Stimulated activated CD4-positive, alpha-beta T cell treated with anti-CD3 and anti-CD28 coated beads, Interleukin-4, amount 100 ng/mL, for 24 hours (primary cell): ENCODE data around the gene PTPRN2.
"Not testable (repeated sequence)": the region's sequence is repeated elsewhere in the genome, so short reads cannot be mapped to it uniquely, and the experiment has no call there.

Source experiments
- DNase-seq: peaks from one replicate; pipeline ENCODE4 v3.0.0-alpha.2; 2020

Gene PTPRN2

GRCh38 chr7:158241919-158242318 is 345.7 kb downstream of the PTPRN2 start:
- DNase-seq, result no peak

- DNase-seq, result no peak
These were observed 346.8 kb downstream of the PTPRN2 start for GRCh38 chr7:158240801-158241200.

- no peak for DNase-seq
These were observed 348.2 kb downstream of the PTPRN2 start for GRCh38 chr7:158239290-158239981.

GRCh38 chr7:158238616-158239289 is 348.9 kb downstream of the PTPRN2 start:
- DNase-seq, result no peak

GRCh38 chr7:158237672-158238335 is 349.8 kb downstream of the PTPRN2 start:
- no peak for DNase-seq

- no peak for DNase-seq
These were observed 351.2 kb downstream of the PTPRN2 start for GRCh38 chr7:158236400-158236799.

GRCh38 chr7:158235862-158236261 is 351.8 kb downstream of the PTPRN2 start:
- DNase-seq, result no peak

- no peak for DNase-seq
These were observed 357.7 kb downstream of the PTPRN2 start for GRCh38 chr7:158229945-158230344.

- DNase-seq, result no peak
These were observed 358.6 kb downstream of the PTPRN2 start for GRCh38 chr7:158228986-158229385.

- DNase-seq, result no peak
These were observed 359.5 kb downstream of the PTPRN2 start for GRCh38 chr7:158228131-158228530.

- DNase-seq, result no peak
These were observed 360.2 kb downstream of the PTPRN2 start for GRCh38 chr7:158227258-158227984.

GRCh38 chr7:158216198-158216597 is 371.4 kb downstream of the PTPRN2 start:
- no peak for DNase-seq

- no peak for DNase-seq
These were observed 378.2 kb downstream of the PTPRN2 start for GRCh38 chr7:158209435-158209834.

GRCh38 chr7:158206341-158206740 is 381.3 kb downstream of the PTPRN2 start:
- no peak for DNase-seq

GRCh38 chr7:158204453-158204852 is 383.2 kb downstream of the PTPRN2 start:
- DNase-seq, result no peak

GRCh38 chr7:158203948-158204347 is 383.7 kb downstream of the PTPRN2 start:
- not testable (repeated sequence) for DNase-seq

GRCh38 chr7:158194365-158194900 is 393.2 kb downstream of the PTPRN2 start:
- no peak for DNase-seq

- no peak for DNase-seq
These were observed 394.2 kb downstream of the PTPRN2 start for GRCh38 chr7:158193446-158193845.

- DNase-seq, result no peak
These were observed 394.7 kb downstream of the PTPRN2 start for GRCh38 chr7:158192956-158193355.

GRCh38 chr7:158192184-158192835 is 395.3 kb downstream of the PTPRN2 start:
- DNase-seq, result no peak

- no peak for DNase-seq
These were observed 396.0 kb downstream of the PTPRN2 start for GRCh38 chr7:158191671-158192070.

- DNase-seq, result no peak
These were observed 396.9 kb downstream of the PTPRN2 start for GRCh38 chr7:158190756-158191155.

GRCh38 chr7:158188676-158189075 is 398.9 kb downstream of the PTPRN2 start:
- DNase-seq, result no peak
